KMS-11 (cell line): ENCODE results near the gene IFNGR2.
"Not testable (repeated sequence)": the region's sequence is repeated elsewhere in the genome, so short reads cannot be mapped to it uniquely, and the experiment has no call there.

Source experiments
- H2AFZ ChIP-seq: fragments of 200-600 bp; sonication (generic); 2 replicates; pipeline ENCODE4 v1.6.1; 2016; ENCODE audit warnings: antibody characterized with exemption, mixed run types, low read depth
- H3K27ac ChIP-seq: fragments of 200-600 bp; sonication (generic); 2 replicates; pipeline ENCODE4 v1.6.1; 2016; ENCODE audit warnings: mild to moderate bottlenecking, mixed run types
- H3K27me3 ChIP-seq: fragments of 200-600 bp; sonication (generic); 2 replicates; pipeline ENCODE4 v1.6.1; 2017; ENCODE audit warnings: mild to moderate bottlenecking, low read depth, mixed run types, moderate library complexity; ENCODE audit not compliant: insufficient read depth
- H3K36me3 ChIP-seq: fragments of 200-600 bp; sonication (generic); 2 replicates; pipeline ENCODE4 v1.6.1; 2017; ENCODE audit warnings: mild to moderate bottlenecking, mixed run types; ENCODE audit not compliant: insufficient read depth
- H3K4me1 ChIP-seq: fragments of 200-600 bp; sonication (generic); 2 replicates; pipeline ENCODE4 v1.6.1; 2016; ENCODE audit warnings: mild to moderate bottlenecking, low read depth, mixed run types; ENCODE audit not compliant: poor library complexity, severe bottlenecking
- H3K4me2 ChIP-seq: fragments of 200-600 bp; sonication (generic); 2 replicates; pipeline ENCODE4 v1.7.0; 2016; ENCODE audit warnings: mild to moderate bottlenecking, mixed run types
- H3K4me3 ChIP-seq: fragments of 200-600 bp; sonication (generic); IDR thresholded peaks from 2 replicates; pipeline ENCODE4 v1.6.1; 2017; ENCODE audit warnings: low read depth, low read length, mixed read lengths; ENCODE audit not compliant: insufficient read depth
- H3K79me2 ChIP-seq: fragments of 200-600 bp; sonication (generic); 2 replicates; pipeline ENCODE4 v1.6.1; 2016; ENCODE audit warnings: low read depth, mixed run types; ENCODE audit not compliant: insufficient read depth
- H3K9ac ChIP-seq: fragments of 200-600 bp; sonication (generic); 2 replicates; pipeline ENCODE4 v1.6.1; 2016; ENCODE audit warnings: mild to moderate bottlenecking, mixed run types
- H4K20me1 ChIP-seq: fragments of 200-600 bp; sonication (generic); 2 replicates; pipeline ENCODE4 v1.6.1; 2016; ENCODE audit warnings: mild to moderate bottlenecking, mixed run types; ENCODE audit not compliant: insufficient read depth
- CTCF ChIP-seq: fragments of 200-600 bp; sonication (generic); conservative IDR thresholded peaks from 2 replicates; pipeline ENCODE4 v1.6.1; 2017; ENCODE audit warnings: low read depth, mild to moderate bottlenecking, antibody characterized with exemption, low read length, moderate library complexity, mixed read lengths

The IFNGR2 gene

DNA sequence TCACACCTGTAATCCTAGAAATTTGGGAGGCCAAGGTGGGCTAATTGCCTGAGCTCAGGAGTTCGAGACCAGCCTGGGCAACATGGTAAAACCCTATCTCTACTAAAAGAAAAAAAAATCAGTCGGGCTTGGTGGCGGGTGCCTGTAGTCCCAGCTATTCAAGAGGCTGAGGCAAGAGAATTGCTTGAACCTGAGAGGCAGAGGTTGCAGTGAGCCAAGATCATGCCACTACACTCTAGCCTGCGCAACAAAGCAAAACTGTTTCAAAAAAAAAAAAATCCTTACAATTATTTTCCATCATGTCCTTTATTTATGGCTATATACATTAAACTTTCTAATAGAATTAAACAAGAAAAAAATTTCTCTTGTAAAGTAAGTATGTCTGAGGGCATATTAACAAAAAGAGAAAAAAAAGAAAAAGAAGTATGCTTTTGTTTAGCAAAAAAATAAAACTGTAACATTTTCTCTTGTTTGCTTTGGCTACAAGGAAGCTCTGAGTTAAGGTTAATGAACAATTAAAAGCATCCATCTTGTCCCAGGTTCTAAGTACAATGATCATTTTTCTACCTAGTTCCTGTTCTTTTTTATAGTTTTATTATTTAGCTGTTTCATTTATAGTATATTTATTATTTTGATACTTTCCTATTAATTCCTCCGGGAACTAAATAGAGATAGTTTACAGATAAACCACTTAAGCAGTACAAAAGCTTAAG lies 58.5 kb downstream of the IFNGR2 start:
- Histone ChIP-seq H3K27me3 (no peaks in the 10 kb centered on the region), H3K36me3 (no peaks in the 10 kb centered on the region), H2AFZ (no peak overlapping the region), H3K9ac (no peak overlapping the region), H3K79me2 (no peaks in the 10 kb centered on the region), H3K27ac (no peak overlapping the region), H3K4me1 (no peaks in the 10 kb centered on the region), H3K4me3 (no peak overlapping the region), H4K20me1 (no peaks in the 10 kb centered on the region), H3K4me2 (no peak overlapping the region)
- no peak for TF ChIP-seq CTCF

GRCh38 chr21:33469183-33469582 lies 66.0 kb downstream of the IFNGR2 start:
- not testable (repeated sequence) for H3K79me2 ChIP-seq, H3K36me3 ChIP-seq, H3K4me3 ChIP-seq, H3K4me1 ChIP-seq, H2AFZ ChIP-seq, H3K4me2 ChIP-seq, H3K27me3 ChIP-seq, H3K27ac ChIP-seq, H3K9ac ChIP-seq, H4K20me1 ChIP-seq

DNA sequence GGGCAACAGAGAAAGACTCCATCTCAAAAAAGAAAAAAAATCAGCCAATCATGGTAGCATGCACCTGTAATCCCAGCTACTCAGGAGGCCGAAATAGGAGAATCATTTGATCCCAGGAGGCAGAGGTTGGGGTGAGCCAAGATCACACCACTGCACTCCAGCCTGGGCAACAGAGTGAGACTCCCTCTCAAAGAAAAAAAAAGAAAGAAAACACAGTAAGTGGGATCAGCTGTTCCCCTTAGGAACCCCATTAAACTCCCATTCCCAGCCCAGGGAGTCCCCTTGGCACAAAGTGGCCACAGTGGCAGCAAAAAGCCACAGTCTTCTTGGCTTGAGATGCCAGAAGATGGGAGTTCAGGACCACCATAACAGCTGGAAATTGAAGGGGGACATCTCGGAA lies 67.5 kb downstream of the IFNGR2 start:
- Histone ChIP-seq H3K27ac (no peak overlapping the region), H3K4me1 (no peaks in the 10 kb centered on the region), H3K4me2 (no peak overlapping the region), H4K20me1 (no peaks in the 10 kb centered on the region), H3K27me3 (no peaks in the 10 kb centered on the region), H3K4me3 (no peak overlapping the region), H3K9ac (no peak overlapping the region), H3K79me2 (peaks cover 11% of the 10 kb centered on the region; the same call in 1 of the 2 replicates), H3K36me3 (no peaks in the 10 kb centered on the region), H2AFZ (no peak overlapping the region)
- TF ChIP-seq CTCF: no peak

DNA sequence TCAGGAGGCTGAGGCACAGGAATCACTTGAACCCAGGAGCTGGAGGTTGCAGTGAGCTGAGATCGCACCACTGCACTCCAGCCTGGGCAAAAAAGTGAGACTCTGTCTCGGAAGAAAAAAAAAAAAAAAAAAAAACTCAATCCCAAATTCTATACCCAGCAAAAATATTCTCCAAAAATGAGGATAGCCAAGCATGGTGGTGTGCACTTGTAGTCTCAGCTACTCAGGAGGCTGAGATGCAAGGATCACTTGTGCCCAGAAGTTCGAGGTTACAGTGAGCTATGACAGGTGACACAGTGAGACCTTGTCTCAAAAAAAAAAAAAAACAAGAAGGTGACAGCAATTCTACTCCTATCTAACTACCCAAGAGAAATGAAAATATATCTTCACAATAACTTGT lies 70.1 kb downstream of the IFNGR2 start:
- Histone ChIP-seq H3K4me1 (peaks cover 4% of the 10 kb centered on the region), H3K36me3 (no peaks in the 10 kb centered on the region), H3K9ac (no peak overlapping the region), H3K4me2 (no peak overlapping the region), H3K4me3 (no peak overlapping the region), H2AFZ (no peak overlapping the region), H3K27ac (no peak overlapping the region), H3K79me2 (peaks cover 31% of the 10 kb centered on the region), H4K20me1 (no peaks in the 10 kb centered on the region), H3K27me3 (no peaks in the 10 kb centered on the region)
- TF ChIP-seq CTCF: no peak

- no peaks in the 10 kb centered on the region; the same call in 1 of the 2 replicates for H3K27me3 ChIP-seq
- H2AFZ ChIP-seq: no peak overlapping the region
- H3K27ac ChIP-seq: no peak overlapping the region
- no peaks in the 10 kb centered on the region for H3K36me3 ChIP-seq
- H4K20me1 ChIP-seq: no peaks in the 10 kb centered on the region
- H3K9ac ChIP-seq: no peak overlapping the region
- no peak for TF ChIP-seq CTCF
- peaks cover 34% of the 10 kb centered on the region for H3K79me2 ChIP-seq
- H3K4me2 ChIP-seq: no peak overlapping the region
- peaks cover 13% of the 10 kb centered on the region for H3K4me1 ChIP-seq
- no peak overlapping the region for H3K4me3 ChIP-seq
Observed at GRCh38 chr21:33477066-33477465, 73.9 kb downstream of the IFNGR2 start.
